Cerebellar cortex (tissue), 1 donor: ENCODE results near the gene MMGT1.

Source experiments
- DNase-seq: peaks from one replicate; pipeline ENCODE4 v3.0.0-alpha.2; 2015; ENCODE audit warnings: low spot score

MMGT1 gene

DNA sequence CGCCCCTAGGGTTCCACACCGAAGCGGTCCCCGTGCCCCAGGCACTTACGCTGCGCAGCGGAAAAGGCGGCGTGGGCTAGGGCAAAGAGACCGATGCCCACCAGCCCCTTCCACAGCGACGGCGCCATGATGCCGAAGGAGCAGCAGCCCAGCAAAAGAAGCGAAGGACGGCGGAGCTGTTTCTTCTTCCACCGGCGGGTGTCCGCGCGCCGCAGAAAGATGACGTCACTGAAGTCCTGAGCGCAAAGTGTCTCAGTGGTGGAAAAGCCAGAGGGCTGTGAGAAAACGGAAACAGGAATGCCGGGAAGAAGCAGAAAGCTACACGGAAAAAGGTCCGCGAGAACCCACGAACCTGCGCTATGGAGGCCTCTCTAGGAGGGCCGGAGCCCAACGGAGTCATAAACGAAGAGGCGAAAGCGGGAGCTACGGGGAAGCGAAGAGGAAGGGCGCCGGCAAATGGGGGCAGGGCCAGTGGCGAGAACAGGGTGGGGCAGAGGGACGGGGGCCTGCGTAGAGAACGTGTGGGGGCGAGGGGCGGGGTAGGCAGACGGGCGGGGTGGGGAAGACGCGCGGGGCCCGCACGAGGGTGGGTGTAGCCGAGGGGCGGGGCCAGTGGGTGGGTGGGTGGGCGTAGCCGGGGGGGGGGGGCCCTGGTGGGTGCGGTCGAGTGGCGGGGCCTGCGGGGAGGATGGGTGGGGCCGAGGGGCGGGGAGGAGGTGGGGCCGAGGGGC, at the start of gene MMGT1:
Gene MMGT1 (minus strand): TSS at position 441 of the 731 bp plus-strand sequence. CDS start 313 bp downstream, at position 128.
- peak; percentile 79 for DNase-seq

DNA sequence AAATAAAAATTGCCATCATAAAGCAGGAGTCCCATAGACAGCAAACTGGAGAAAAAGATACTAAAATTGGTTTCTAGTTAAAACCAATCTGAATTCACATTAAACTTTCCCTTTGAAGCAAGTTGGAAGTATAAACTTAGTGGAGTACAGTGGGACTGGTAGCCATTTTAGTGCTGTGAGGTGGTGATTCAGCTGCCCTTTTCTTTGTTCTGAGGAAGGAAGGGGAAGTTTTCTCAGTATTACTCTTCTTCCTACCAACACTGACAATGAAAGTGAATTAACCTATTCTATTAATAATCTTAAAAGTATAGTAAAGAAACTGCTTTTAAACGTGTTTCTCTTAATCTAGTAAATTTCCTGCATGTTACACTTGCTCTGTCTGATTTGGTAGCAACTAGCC, 48.1 kb upstream of the MMGT1 start:
- DNase-seq, result no peak

DNA sequence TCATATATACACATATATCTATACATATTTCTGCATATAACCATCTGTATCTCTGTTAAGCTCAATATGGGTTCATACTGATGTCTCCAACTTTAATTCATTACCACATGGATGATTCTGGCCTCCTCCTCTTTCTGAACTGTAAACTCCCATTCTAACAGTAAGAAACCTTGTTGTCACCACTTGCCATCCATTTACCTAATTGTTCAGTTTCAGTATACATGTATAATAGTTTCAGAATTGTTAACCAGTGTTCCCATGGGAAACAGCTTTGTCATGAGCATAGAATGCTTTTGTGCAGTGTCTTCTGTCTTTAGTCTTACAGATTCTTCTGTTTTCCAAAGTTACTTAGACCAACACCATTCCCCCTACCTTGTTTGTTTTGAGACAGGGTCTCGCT, 47.4 kb upstream of the MMGT1 start:
- DNase-seq, result no peak

DNA sequence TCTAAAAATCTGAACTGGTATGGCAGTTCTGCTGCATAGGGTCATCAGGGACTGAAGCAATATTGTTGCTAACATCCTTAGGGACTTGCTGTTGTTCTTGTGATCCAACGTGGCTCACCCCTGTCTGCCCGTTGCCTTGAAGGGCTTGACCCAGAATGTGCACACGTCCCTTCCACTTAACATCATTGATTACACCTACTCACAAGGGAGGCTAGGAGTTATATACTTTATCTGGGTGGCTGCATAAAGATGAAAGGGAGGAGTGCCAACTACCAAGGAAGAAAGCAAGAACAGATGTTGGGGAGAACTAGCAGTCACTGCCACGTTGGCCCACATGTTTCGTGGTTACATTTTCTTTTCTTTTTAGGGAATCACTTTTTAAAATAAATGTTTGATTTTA, 45.4 kb upstream of the MMGT1 start:
- DNase-seq, result no peak

DNA sequence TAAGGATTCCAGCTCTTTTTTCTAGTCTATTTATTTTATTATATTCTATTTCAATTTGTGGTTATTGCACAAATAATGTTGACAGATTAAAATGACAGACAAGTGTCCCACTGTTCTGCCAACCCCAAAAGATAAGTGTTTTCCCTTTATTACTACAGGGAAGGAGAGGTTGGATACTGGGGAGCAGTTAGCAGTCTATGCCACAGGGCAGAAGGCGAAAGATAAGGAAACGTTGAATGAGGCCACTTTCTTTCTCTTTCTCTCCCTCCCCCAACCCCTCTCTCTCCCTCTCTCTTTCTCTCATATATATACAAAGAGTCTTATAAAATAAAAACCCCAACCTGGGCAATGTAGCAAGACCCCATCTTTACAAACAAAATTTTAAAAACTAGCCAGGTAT, 43.1 kb upstream of the MMGT1 start:
- DNase-seq, result no peak

DNA sequence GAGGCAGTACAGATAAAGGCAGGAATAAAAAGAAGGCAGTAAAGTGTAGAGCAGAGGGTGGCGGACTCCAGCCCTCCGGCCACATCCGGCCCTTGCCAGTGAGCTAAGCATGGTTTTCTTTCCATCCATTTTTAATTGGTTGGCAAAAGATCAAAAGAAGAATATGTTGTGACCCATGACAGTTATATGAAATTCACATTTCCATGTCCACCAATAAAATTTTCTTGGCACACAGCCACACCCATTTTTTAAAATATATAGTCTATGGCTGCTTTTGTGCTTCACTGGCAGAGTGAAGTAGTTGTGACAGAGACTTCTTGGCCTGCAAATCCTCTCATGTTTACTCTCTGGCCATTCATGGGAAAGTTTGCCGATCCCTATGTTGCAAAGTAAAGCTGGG, 41.2 kb upstream of the MMGT1 start:
- DNase-seq, result no peak

DNA sequence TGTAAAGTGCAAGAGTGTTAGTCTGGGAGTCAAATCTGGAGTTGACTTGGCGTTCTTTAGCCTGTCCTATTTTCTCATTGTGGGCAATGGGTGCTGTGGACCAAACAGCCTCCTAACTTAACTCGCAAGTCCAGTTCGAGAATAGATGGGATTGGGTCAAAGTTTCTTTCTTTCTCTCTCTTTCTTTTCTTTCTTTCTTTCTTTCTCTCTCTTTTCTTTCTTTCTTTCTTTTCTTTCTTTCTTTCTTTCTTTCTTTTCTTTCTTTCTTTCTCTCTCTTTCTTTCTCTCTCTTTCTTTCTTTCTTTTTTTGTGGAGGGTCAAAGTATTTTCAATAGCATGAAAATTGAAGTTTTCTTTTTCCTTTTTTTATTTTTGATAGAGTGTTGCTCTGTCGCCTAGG, 14.5 kb upstream of the MMGT1 start:
- DNase-seq, result no peak

DNA sequence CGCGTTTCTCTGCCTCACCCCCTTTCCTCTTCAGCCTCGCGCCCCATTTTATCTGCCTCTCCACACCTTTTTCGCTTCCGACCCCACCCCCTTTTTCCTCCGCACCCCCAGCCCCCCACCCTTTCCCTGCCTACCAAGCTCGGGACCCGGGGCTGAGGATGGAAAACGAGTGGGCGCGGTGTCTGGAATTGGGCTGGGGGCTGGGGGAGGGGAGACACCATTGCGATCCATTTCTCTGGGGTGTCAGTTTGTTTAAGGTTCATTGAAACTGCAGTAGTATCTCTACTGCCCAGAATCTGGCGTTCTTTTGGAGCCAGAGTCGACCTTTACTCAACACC, 12.2 kb upstream of the MMGT1 start:
- DNase-seq, result no peak

DNA sequence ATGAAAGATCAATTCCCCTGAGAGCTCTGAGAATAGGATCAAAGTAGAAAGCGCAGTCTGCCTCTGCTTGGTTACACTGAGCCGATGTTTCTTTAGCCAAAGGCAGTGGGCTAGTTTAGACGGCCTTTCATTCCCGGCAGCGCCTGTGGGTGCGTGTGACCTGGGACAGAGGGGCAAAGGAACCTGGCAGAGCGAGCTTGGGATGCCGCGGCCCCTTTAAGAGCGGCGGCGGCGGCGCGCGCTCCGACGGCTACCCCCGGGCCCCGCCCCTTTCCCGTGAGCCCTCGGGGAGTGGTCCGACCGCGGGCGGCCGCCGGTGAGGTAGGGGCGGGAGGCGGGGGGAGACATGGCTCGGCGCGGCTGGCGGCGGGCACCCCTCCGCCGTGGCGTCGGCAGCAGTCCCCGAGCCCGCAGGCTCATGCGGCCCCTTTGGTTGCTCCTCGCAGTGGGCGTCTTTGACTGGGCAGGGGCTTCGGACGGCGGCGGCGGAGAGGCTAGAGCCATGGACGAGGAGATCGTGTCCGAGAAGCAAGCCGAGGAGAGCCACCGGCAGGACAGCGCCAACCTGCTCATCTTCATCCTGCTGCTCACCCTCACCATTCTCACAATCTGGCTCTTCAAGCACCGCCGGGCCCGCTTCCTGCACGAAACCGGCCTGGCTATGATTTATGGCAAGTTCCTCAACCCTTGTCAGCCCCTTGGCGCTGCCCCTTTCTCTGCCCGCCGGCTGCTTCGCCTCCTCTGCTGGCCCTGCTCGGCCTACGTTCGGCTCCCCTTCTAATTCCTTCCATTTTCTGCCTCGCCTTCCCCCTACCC, 11.6 kb upstream of the MMGT1 start, which contains the start of gene SLC9A6:
Gene SLC9A6 (plus strand): TSS at position 279 of the 816 bp plus-strand sequence. CDS start 224 bp downstream, at position 503.
- DNase-seq, result peak; percentile 70

DNA sequence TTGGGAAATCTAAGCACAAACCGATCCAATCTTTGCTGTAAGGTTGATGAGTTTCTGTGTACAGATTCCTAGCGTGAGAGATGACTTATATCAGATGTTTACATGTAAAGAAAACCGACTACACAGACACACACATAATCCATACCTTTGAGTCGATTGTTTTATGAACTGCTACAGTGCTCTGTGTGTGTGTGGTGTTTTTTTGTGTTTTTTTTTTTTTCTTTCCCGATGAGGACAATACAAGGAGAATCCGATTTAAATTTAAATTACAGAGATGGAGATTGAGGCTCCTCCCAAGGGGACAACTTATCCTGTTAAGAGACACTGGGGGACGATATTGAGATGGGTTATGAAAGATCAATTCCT, 11.0 kb upstream of the MMGT1 start:
- DNase-seq, result peak; percentile 15

DNA sequence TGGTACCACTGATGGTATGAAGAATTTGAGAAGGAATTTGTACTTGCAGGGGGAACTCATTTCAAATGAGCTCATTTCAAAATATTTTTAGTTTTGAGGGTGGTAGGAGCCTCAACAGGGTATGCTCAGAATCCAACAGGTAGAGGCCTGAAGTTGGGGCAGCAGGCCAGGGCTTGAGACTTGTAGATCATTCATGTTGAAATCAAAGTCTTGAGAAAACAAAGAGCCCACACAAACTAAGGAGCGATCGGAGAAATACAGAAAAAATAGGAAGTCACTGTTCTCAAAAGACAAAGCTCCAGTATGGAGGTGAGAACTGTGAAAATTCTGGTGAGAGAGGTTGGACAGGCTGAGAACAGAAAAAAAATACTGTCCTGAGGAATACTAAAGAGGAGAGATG, 10.5 kb upstream of the MMGT1 start:
- DNase-seq, result peak; percentile 5

DNA sequence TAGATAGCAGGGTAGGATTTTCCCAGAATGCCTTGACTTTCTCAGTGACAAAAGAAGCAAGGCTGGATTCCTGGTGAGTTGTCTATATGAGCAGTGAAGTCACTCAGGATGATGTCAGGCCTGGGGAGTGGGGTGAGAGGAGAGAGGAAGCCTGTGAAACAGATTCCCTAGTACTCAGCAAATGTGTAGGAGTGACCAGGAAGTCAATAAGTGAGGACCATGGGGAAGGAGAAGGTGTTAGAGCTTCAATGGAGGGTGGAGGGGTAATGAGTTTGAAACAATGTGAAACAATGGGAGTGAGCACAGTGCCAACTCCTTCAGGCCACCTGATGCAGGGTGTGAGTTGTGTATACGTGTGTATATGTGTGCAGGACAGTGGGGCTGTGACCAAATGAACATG, 9.1 kb upstream of the MMGT1 start:
- DNase-seq, result no peak

DNA sequence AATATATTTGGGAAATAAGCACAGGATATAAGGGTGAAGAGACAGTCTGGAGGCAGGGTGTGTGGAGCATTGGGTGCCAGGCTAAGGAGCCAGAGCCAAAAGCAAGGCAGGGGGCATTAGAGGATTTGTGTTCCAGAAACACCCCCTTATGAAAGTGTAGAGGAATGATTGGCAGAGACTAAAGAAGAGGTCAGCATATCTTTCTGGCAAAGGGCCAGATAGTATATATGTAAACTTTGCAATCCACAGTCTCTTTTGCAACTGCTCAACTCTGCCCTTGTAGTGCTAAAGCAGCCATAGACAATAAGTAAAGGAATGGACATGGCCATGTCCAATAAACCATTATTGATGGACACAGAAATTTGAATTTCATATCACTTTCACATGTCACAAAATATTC, 7.9 kb upstream of the MMGT1 start:
- DNase-seq, result no peak

DNA sequence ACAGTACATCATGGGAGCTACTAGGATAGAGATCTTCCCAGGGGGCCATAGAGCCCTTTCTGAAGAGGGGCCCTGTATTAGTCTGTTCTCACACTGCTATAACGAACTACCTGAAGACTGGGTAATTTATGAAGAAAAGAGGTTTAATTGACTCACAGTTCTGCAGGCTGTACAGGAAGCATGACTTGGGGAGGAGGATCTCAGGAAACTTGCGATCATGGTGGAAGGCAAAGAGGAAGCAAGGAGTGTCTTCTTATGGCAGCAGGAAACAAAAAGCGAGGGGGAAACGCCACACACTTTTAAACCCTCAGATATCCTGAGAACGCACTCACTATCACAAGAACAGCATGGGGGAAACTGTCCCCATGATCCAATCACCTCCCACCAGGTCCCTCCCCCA, 7.2 kb upstream of the MMGT1 start:
- no peak for DNase-seq

DNA sequence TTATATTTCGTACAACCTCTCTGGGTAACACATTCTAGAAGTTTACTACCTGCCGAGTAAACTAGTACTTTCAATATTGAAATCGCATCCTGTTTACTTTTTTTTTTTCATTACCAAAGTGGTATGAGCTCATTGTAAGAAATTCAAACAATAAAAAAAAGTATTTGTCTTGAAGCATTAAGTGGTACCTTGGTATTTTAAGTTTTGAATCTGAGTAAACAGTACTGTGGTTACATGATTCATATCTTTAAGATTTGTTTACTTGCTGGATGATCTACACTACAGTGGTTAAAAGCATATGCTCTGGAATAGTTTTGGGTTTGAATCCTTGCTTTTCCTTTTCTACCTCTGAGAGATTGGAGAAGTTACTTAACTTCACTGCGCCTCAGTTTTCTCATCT, 3.8 kb upstream of the MMGT1 start:
- no peak for DNase-seq

DNA sequence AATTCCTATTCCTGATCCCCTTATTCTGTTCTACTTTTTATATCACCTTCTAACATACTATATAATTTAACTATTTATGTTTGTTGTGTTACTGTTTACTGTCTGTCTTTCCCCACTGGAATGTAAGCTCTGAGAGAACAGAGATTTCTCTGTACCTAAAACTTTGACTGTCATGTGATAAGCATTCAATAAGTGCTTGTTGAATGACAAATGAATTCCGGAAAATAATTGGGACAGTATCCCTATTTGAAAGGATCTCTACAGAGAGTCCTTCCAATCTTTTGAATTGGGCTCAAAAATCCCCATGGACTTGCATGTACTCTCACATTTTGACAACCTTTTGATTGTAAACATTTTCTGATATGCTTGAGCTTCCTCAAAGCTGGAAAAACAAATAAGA, 1.6 kb upstream of the MMGT1 start:
- DNase-seq, result no peak

DNA sequence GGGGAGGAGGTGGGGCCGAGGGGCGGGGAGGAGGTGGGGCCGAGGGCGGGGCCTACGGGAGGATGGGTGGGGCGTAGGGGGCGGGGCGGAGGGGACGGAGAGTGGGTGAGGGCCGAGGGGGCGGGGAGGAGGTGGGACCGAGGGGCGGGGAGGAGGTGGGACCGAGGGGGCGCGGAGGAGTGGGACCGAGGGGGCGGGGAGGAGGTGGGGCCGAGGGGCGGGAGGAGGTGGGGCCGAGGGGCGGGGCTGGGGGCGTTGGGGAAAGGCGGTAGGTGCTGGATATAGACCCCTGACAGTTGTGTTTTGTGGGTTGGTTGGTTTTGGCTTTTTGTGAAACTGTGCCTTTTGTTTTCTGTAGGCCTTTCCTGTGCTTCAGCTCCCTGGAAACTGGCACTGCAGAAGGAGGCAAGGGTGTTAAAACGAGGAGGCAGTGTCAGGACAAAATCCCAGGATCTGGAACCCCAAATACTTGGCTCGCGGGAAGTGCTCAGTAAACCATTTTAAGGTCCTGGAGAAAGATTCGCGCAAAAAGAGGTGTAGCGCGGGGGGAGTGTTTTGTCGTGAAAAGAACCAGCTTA, 580 bp upstream of the MMGT1 start:
- DNase-seq, result peak; percentile 72

DNA sequence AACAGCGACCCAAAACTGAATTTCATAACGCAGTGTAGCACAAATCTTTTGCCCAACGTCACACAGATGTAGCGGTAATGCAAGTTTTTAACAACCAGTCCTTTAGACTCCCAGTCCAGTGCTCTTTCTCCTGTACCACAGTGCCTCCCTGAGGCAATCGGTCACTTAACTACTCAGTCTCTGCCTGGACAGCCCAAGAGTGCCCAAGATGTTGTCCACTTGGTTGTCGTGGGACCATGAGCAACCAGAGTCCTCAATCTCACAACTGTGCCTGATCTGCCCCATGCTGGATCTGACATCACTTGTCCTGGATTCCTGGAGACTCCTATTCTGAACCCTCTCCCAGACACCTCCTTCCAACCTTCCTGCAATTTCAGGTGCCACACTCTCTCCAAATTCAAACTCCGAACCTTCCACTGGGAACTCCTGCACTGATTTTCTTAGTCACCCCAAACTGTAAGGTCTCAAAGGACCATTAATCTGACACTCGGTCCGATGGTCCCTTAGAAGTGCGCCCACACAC, 702 bp downstream of the MMGT1 start:
- peak; percentile 27 for DNase-seq

DNA sequence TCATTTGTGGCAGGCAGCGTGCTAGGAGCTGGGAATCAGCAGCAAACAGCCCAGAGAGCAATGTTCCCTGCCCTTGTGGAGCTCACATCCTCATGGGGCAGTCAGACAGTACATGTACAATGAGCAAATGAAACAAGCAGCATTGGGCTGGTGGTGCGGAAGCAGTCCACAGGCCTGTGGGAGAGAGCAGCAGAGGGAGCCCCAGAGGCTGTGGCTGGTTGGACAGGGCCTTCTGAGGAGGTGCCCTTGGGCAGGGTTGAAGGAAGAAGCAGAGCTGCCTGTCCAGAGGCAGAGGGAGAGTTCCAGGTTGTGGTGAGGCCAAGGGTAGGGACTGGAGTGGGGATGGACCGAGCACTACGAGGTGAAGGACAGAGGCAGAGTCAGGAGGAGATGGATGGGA, 22.5 kb downstream of the MMGT1 start:
- DNase-seq, result peak; percentile 1

DNA sequence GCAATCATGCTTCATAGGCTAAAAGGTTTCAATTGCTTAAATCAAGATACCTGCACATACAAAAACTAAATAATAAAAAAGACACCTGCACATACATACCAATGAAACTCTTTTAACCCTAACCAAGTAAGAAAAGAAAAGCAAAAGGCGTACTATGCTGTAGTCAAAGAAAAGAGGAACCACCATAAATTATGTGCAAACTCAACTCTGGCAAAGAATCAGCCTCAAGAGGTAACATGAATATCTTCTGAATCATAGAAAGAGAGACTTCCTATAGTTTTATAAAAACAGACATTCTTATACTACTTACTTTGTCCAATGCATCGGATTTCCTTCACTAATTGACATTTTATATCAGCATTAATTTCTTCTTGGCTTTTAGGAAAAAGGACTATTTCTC, 29.3 kb downstream of the MMGT1 start:
- DNase-seq, result no peak

DNA sequence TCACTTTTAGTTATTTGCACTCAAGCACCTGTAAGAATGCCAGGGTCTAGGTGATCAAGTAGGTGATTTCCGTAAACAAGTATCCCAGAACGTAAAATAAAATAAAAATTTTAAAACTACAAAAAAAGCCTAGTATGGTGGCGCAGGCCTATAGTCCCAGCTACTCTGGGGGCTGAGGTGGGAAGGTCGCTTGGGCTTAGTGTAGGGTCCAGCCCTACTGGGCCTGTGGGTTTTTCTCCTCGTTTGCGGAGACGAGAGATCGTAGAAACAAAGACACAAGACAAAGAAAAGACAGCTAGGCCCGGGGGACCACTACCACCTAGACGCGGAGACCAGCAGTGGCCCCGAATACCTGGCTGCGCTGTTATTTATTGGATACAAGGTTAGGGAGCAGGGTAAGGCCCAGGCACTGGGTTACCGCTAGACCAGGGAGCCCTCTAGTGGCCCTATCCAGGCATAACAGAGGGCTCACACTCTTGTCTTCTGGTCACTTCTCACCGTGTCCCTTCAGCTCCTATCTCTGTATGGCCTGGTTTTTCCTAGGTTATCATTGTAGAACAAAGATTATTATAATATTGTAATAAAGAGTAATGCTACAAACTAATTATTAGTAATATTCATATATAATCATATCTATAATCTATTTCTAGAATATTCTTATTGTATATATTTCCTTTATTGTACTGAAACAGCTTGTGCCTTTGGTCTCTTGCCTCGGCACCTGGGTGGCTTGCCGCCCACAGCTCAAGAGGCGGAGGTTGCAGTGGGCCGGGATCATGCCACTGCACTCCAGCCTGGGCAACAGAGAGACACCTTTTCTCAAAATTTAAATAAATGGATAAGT, 41.9 kb downstream of the MMGT1 start:
- DNase-seq, result peak; percentile 55

DNA sequence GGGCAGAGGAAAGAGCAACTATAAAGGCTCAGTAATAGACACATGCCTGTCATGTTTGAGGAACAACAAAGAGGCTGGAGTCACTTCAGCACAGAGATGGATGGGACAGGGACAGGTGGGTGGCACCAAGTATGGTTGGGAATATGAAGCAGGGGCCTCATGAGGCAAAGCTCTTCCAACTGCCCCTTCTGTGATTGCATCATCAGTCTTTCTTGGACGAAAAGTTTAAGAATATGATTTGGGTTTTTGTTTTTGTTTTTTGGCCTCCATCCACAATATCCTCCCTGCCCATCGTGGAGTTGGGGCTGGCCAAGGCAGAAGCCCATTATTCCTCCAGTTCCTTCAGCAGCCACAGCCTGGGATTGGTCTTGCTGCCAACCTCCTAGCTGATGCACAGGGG, 45.9 kb downstream of the MMGT1 start:
- no peak for DNase-seq
